K562 (cell line): ENCODE data around the gene TMEM187. TPM values are rescaled to one million over a fixed set of nuclear protein-coding genes. Genes with fewer than 3 reads are reported as not detected.

ENCODE experiments used
- MGA ChIP-seq: fragments of 450-650 bp; IDR thresholded peaks from 2 replicates; pipeline ENCODE4 v1.6.1; 2016; ENCODE audit warnings: mild to moderate bottlenecking, moderate library complexity
- NR0B1 ChIP-seq: fragments of 450-650 bp; IDR thresholded peaks from one replicate; pipeline ENCODE4 v1.6.1; 2018; ENCODE audit warnings: mild to moderate bottlenecking, moderate library complexity; ENCODE audit not compliant: partially characterized antibody
- ZNF316 ChIP-seq: fragments of 450-650 bp; IDR thresholded peaks from 2 replicates; pipeline ENCODE4 v1.6.1; 2016
- polyA plus RNA-seq, 8 experiments: library from polyadenylated mRNA; depleted of rRNA in 4 of 8; stranded (reverse) in 5 of 8; unstranded in 3 of 8; fragments of >200 nt; fragmentation: Nextera tagmentation in 2 of 8; fragmentation: Illumina TruSeq in 1 of 8; extraction: Ambion mirVana in 2 of 8; extraction: Trizol in 1 of 8; gene quantifications; 2 replicates each; pipeline versions ENCODE4 v1.2.1 to v1.2.3, GENCODE V29; 2011 to 2014; ENCODE audit warnings: inconsistent platforms in 1 of 8, missing spikeins in 1 of 8
- total RNA-seq, 7 experiments: library from RNA; depleted of rRNA in 6 of 7; stranded (reverse); fragments of >200 nt in 6 of 7; fragmentation: Illumina TruSeq in 2 of 7; extraction: Trizol in 2 of 7; gene quantifications; 2 replicates each; pipeline versions ENCODE4 v1.2.1 to v1.2.3, GENCODE V29; 2011 to 2021; ENCODE audit warnings: low replicate concordance in 1 of 7

Gene TMEM187
- total and polyA plus RNA-seq, 9 of the 15 experiments (the other 6 are each of a cell fraction or from before 2014, with no cell fraction given): 0.13 to 6.4 (median 1.6) TPM

- no peak for TF ChIP-seq NR0B1
- TF ChIP-seq ZNF316: peak; percentile 62
- TF ChIP-seq MGA: peak; percentile 32; the same call in 1 of the 2 replicates
- TF ChIP-seq, all 486 proteins: peak for 7
Observed at GRCh38 chrX:153966283-153966688, 6.3 kb upstream of the TMEM187 start (continued).
